ENCODE data around the gene CST5. TPM values are rescaled to one million over a fixed set of nuclear protein-coding genes. Genes with fewer than 3 reads are reported as not detected.

The CST5 gene
- polyA plus RNA-seq, 1 of the 3 experiments (the other 2 are of a cell fraction) = not detected

GRCh38 chr20:23928353-23928752 is 48.8 kb upstream of the CST5 start:
- ChIA-PET POLR2A (no interaction called here), CTCF (interaction anchor here (1.1 to 1.3 kb wide), 2 partner anchors 9 to 421 kb away, joined by 3 to 7 read pairs; no protein-coding TSS in a partner anchor)
- Histone ChIP-seq H3F3A (replicated peaks; ENCODE audit: insufficient read depth) (no peaks in the 10 kb centered on the region), H3K27me3 (ENCODE audit: insufficient read depth) (no peaks in the 10 kb centered on the region), H3K79me2 (ENCODE audit: insufficient read depth) (no peaks in the 10 kb centered on the region), H3K4me2 (no peak overlapping the region), H3K9me2 (no peaks in the 10 kb centered on the region), H3K9ac (no peak overlapping the region), H3K9me3 (no peaks in the 10 kb centered on the region), H4K20me1 (ENCODE audit: insufficient read depth) (no peaks in the 10 kb centered on the region), H3K4me3 (ENCODE audit: low read depth in 2 of 2, low read length in 1 of 2) (no peak overlapping the region), H2AFZ (ENCODE audit: low read depth) (no peak overlapping the region), H3K4me1 (ENCODE audit: control insufficient read depth in 1 of 2, insufficient read depth in 2 of 2, low read depth in 1 of 2, low read length in 1 of 2) (no peaks in the 10 kb centered on the region; a peak in 1 of 4 replicates), H3K36me3 (replicated peaks in 1 of 2; ENCODE audit: control insufficient read depth in 1 of 2, insufficient read depth in 2 of 2, low read length in 1 of 2) (no peaks in the 10 kb centered on the region), H3K27ac (ENCODE audit: low read depth in 2 of 2, low read length in 1 of 2) (no peak overlapping the region)
- TF ChIP-seq SMC3 (IDR thresholded peaks at IDR 0.05; ENCODE audit: low read depth, low read length) (no peak), PBX3 (IDR thresholded peaks at IDR 0.05) (no peak), ZBTB33 (IDR thresholded peaks at IDR 0.05; ENCODE audit: borderline replicate concordance, low read depth) (no peak), JUND (IDR thresholded peaks at IDR 0.05) (no peak), MAX (IDR thresholded peaks at IDR 0.05; ENCODE audit: low read depth) (no peak), USF2 (IDR thresholded peaks at IDR 0.05; ENCODE audit: borderline replicate concordance, low read depth, low read length) (no peak), USF1 (IDR thresholded peaks at IDR 0.05; ENCODE audit: borderline replicate concordance, low read depth) (no peak), GABPA (IDR thresholded peaks at IDR 0.05; ENCODE audit: low read depth) (no peak), EP300 (IDR thresholded peaks at IDR 0.05; ENCODE audit: borderline replicate concordance in 1 of 2, low read depth in 1 of 2, low read length in 1 of 2) (no peak), GATA2 (CRISPR knock-in tag; IDR thresholded peaks at IDR 0.05) (no peak), YY1 (IDR thresholded peaks at IDR 0.05; ENCODE audit: low read depth) (no peak), TCF12 (IDR thresholded peaks at IDR 0.05) (no peak), RFX5 (IDR thresholded peaks at IDR 0.05; ENCODE audit: low read length) (no peak), REST (IDR thresholded peaks at IDR 0.05; ENCODE audit: low read depth, low read length) (no peak), CTCF (IDR thresholded peaks at IDR 0.05) (no peak), RXRA (IDR thresholded peaks at IDR 0.05; ENCODE audit: borderline replicate concordance, low read depth) (no peak), TEAD4 (IDR thresholded peaks at IDR 0.05; ENCODE audit: borderline replicate concordance, insufficient read depth) (no peak)
- no peak for DNase-seq
- 54% methylated on average over 9 of the region's 9 CpGs for WGBS (ENCODE audit: low lambda C conversion rate)
